WTC11 (cell line): ENCODE results near the gene FABP2. TPM values are rescaled to one million over a fixed set of nuclear protein-coding genes. Genes with fewer than 3 reads are reported as not detected.

Experiments used
- ATAC-seq: fragments of 200-7000 bp; cut with Tn5 transposase; 2 replicates; pipeline ENCODE4 v1.10.0; 2021; ENCODE audit warnings: mild to moderate bottlenecking, moderate library complexity
- CTCF ChIA-PET: fragments of 300-600 bp; sonication (Branson Sonifier 250); formaldehyde crosslinking; loops from one replicate; lab custom pipeline; 2021; ENCODE audit warnings: antibody characterized with exemption; lab: Charles Lee
- POLR2A ChIA-PET: fragments of 350-600 bp; sonication (Branson Sonifier 250); formaldehyde crosslinking; loops from one replicate; lab custom pipeline; 2021; ENCODE audit warnings: antibody characterized with exemption; lab: Charles Lee
- DNase-seq: peaks from one replicate; pipeline ENCODE4 v3.0.0; 2021; ENCODE audit warnings: low spot score
- H3K27ac Mint-ChIP-seq: 2 replicates; pipeline ENCODE4 v1.8.0; 2021; ENCODE audit warnings: mixed read lengths
- H3K27me3 Mint-ChIP-seq: 2 replicates; pipeline ENCODE4 v1.8.0; 2021; ENCODE audit warnings: low read depth, mild to moderate bottlenecking, moderate library complexity, mixed read lengths
- H3K36me3 Mint-ChIP-seq: 2 replicates; pipeline ENCODE4 v1.8.0; 2021; ENCODE audit warnings: mixed read lengths
- H3K4me1 Mint-ChIP-seq: 2 replicates; pipeline ENCODE4 v1.8.0; 2022; ENCODE audit warnings: mixed read lengths
- H3K4me3 Mint-ChIP-seq: 2 replicates; pipeline ENCODE4 v1.8.0; 2021; ENCODE audit warnings: mild to moderate bottlenecking, moderate library complexity, mixed read lengths
- H3K9me3 Mint-ChIP-seq: 2 replicates; pipeline ENCODE4 v1.8.0; 2021; ENCODE audit warnings: mixed read lengths
- ATF1 ChIP-seq: sonication (generic); formaldehyde crosslinking; IDR thresholded peaks from 2 replicates; pipeline ENCODE4 v1.8.1; 2023; ENCODE audit warnings: mild to moderate bottlenecking, moderate library complexity, missing genetic modification reagents
- ETV6 ChIP-seq: sonication (generic); formaldehyde crosslinking; IDR thresholded peaks from 2 replicates; pipeline ENCODE4 v1.8.1; 2022; ENCODE audit warnings: mild to moderate bottlenecking, missing genetic modification reagents
- FOXK1 ChIP-seq: sonication (generic); formaldehyde crosslinking; IDR thresholded peaks from 2 replicates; pipeline ENCODE4 v1.8.0; 2022; ENCODE audit warnings: mild to moderate bottlenecking, moderate library complexity, missing genetic modification reagents
- NFATC4 ChIP-seq: fragments of 250-450 bp; sonication (Bioruptor Pico); IDR thresholded peaks from 2 replicates; pipeline ENCODE4 v1.9.0; 2021; ENCODE audit warnings: mild to moderate bottlenecking
- NR1H2 ChIP-seq: sonication (generic); formaldehyde crosslinking; IDR thresholded peaks from 2 replicates; pipeline ENCODE4 v1.9.0; 2021; ENCODE audit warnings: mild to moderate bottlenecking, moderate library complexity, missing genetic modification reagents
- OVOL2 ChIP-seq: fragments of 250-450 bp; sonication (Bioruptor Pico); IDR thresholded peaks from 2 replicates; pipeline ENCODE4 v1.9.0; 2021; ENCODE audit warnings: mild to moderate bottlenecking, borderline replicate concordance
- RELA ChIP-seq: sonication (generic); formaldehyde crosslinking; IDR thresholded peaks from 2 replicates; pipeline ENCODE4 v1.8.1; 2022; ENCODE audit warnings: missing genetic modification reagents, mild to moderate bottlenecking, borderline replicate concordance
- ZNF138 ChIP-seq: sonication (generic); formaldehyde crosslinking; conservative IDR thresholded peaks from 2 replicates; pipeline ENCODE4 v1.8.1; 2022; ENCODE audit warnings: mild to moderate bottlenecking, moderate library complexity, missing genetic modification reagents
- total RNA-seq: library from RNA; stranded (reverse); gene quantifications from 3 replicates; pipeline ENCODE4 v1.2.3, GENCODE V29; 2021
- TF ChIP-seq, protein P1 (sequence below): sonication (generic); formaldehyde crosslinking; IDR thresholded peaks from 2 replicates; pipeline ENCODE4 v1.8.1; 2023; ENCODE audit warnings: mild to moderate bottlenecking, missing genetic modification reagents
- TF ChIP-seq, protein P2 (sequence below): fragments of 250-450 bp; sonication (Bioruptor Pico); IDR thresholded peaks from 2 replicates; pipeline ENCODE4 v2.1.2; 2022; ENCODE audit warnings: mild to moderate bottlenecking, moderate library complexity
- TF ChIP-seq, protein P3 (sequence below): fragments of 250-450 bp; sonication (Bioruptor Pico); IDR thresholded peaks from 2 replicates; pipeline ENCODE4 v1.8.0; 2021; ENCODE audit warnings: mild to moderate bottlenecking
- TF ChIP-seq, protein P4 (sequence below): sonication (generic); formaldehyde crosslinking; IDR thresholded peaks from 2 replicates; pipeline ENCODE4 v1.8.1; 2023; ENCODE audit warnings: mild to moderate bottlenecking, missing genetic modification reagents, borderline replicate concordance
- TF ChIP-seq, protein P5 (sequence below): sonication (generic); formaldehyde crosslinking; conservative IDR thresholded peaks from 2 replicates; pipeline ENCODE4 v1.8.1; 2023; ENCODE audit warnings: mild to moderate bottlenecking, low read depth, missing genetic modification reagents, moderate library complexity
- TF ChIP-seq, protein P6 (sequence below): sonication (generic); formaldehyde crosslinking; IDR thresholded peaks from 2 replicates; pipeline ENCODE4 v1.8.1; 2022; ENCODE audit warnings: missing genetic modification reagents, borderline replicate concordance
- TF ChIP-seq, protein P7 (sequence below): sonication (generic); formaldehyde crosslinking; IDR thresholded peaks from 2 replicates; pipeline ENCODE4 v1.8.0; 2022; ENCODE audit warnings: mild to moderate bottlenecking, missing genetic modification reagents
- TF ChIP-seq, protein P8 (sequence below): sonication (generic); formaldehyde crosslinking; IDR thresholded peaks from 2 replicates; pipeline ENCODE4 v1.8.1; 2023; ENCODE audit warnings: mild to moderate bottlenecking, missing genetic modification reagents, moderate library complexity

Gene FABP2
- total RNA-seq, 1 experiment from 2014 or later = not detected

DNA sequence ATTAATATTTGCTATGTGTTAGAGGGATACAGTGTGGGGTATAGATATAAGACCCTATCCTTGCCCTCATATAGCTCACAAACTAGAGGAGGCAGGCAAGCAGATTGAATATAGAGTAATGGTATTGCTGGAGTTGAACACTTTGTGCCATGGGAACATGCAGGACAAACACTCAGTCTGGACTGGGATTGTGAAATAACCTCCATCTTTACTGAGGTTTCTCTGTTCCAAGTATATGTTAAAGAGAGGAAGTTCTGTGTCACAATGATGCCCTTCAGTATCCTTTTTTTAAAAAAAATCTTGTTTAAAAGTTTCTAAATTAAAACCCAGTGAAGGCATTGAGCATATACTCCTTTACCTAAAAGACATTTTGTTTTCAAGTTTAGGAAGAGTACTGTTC is 8.7 kb downstream of the FABP2 start (continued):
- TF ChIP-seq, protein P1, sequence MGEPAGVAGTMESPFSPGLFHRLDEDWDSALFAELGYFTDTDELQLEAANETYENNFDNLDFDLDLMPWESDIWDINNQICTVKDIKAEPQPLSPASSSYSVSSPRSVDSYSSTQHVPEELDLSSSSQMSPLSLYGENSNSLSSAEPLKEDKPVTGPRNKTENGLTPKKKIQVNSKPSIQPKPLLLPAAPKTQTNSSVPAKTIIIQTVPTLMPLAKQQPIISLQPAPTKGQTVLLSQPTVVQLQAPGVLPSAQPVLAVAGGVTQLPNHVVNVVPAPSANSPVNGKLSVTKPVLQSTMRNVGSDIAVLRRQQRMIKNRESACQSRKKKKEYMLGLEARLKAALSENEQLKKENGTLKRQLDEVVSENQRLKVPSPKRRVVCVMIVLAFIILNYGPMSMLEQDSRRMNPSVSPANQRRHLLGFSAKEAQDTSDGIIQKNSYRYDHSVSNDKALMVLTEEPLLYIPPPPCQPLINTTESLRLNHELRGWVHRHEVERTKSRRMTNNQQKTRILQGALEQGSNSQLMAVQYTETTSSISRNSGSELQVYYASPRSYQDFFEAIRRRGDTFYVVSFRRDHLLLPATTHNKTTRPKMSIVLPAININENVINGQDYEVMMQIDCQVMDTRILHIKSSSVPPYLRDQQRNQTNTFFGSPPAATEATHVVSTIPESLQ = no peak
- no peak for TF ChIP-seq ETV6 (CRISPR knock-in tag)
- TF ChIP-seq, protein P2, sequence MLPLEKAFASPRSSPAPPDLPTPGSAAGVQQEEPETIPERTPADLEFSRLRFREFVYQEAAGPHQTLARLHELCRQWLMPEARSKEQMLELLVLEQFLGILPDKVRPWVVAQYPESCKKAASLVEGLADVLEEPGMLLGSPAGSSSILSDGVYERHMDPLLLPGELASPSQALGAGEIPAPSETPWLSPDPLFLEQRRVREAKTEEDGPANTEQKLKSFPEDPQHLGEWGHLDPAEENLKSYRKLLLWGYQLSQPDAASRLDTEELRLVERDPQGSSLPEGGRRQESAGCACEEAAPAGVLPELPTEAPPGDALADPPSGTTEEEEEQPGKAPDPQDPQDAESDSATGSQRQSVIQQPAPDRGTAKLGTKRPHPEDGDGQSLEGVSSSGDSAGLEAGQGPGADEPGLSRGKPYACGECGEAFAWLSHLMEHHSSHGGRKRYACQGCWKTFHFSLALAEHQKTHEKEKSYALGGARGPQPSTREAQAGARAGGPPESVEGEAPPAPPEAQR (CRISPR knock-in tag) = no peak
- TF ChIP-seq FOXK1 (CRISPR knock-in tag) = no peak
- TF ChIP-seq, all 79 proteins: peak for 0

DNA sequence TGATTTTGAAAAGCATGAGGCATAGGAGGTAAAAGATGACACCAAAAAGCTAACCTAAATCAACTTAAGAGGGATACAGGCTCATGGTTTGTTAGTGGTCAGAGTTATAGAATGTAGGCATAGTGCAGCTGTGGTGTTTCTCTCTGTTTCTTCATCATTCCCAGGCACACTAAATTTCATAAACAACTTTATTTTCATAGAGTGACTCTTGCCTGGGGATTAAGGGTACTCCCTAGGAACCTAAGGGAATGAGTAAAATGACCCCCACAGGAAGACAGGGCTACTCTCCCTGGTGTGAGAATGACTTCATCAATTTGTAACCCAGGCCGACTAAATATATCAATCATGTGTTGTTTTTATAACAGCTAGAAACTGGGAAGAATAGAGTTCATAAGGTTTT is 11.1 kb downstream of the FABP2 start:
- CTCF ChIA-PET = no interaction called here
- POLR2A ChIA-PET = no interaction called here
- Mint-ChIP-seq H3K27me3 (no peaks in the 10 kb centered on the region; the same call in 1 of the 2 replicates), H3K4me3 (no peak overlapping the region), H3K4me1 (peaks cover 10% of the 10 kb centered on the region), H3K27ac (no peak overlapping the region), H3K9me3 (no peaks in the 10 kb centered on the region), H3K36me3 (no peaks in the 10 kb centered on the region)
- no peak for DNase-seq
- ATAC-seq = no peak
- TF ChIP-seq, protein P3, sequence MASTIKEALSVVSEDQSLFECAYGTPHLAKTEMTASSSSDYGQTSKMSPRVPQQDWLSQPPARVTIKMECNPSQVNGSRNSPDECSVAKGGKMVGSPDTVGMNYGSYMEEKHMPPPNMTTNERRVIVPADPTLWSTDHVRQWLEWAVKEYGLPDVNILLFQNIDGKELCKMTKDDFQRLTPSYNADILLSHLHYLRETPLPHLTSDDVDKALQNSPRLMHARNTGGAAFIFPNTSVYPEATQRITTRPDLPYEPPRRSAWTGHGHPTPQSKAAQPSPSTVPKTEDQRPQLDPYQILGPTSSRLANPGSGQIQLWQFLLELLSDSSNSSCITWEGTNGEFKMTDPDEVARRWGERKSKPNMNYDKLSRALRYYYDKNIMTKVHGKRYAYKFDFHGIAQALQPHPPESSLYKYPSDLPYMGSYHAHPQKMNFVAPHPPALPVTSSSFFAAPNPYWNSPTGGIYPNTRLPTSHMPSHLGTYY (CRISPR knock-in tag) = no peak

DNA sequence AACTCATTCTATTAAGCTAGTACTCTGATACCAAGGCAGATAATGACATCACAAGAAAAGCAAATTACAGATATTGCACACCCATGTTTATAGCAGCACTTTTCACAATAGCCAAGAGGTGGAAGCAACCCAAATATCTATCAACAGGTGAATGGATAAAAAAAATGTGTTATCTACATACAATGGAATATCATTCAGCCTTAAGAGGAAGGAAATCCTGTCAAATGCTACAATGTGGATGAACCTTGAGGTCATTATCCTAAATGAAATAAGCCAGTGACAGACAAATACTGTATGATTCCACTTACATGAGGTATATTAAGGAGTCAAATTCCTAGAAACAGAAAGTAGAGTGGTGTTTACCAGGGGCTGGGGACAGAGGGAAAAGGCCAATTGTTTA is 14.3 kb downstream of the FABP2 start:
- no peaks in the 10 kb centered on the region for H3K36me3 Mint-ChIP-seq
- no peaks in the 10 kb centered on the region for H3K9me3 Mint-ChIP-seq
- ATAC-seq (no peak), DNase-seq (no peak)
- H3K4me1 Mint-ChIP-seq = no peaks in the 10 kb centered on the region
- no peaks in the 10 kb centered on the region; the same call in 1 of the 2 replicates for H3K27me3 Mint-ChIP-seq
- CTCF ChIA-PET = no interaction called here
- TF ChIP-seq RELA = no peak
- TF ChIP-seq, protein P4, sequence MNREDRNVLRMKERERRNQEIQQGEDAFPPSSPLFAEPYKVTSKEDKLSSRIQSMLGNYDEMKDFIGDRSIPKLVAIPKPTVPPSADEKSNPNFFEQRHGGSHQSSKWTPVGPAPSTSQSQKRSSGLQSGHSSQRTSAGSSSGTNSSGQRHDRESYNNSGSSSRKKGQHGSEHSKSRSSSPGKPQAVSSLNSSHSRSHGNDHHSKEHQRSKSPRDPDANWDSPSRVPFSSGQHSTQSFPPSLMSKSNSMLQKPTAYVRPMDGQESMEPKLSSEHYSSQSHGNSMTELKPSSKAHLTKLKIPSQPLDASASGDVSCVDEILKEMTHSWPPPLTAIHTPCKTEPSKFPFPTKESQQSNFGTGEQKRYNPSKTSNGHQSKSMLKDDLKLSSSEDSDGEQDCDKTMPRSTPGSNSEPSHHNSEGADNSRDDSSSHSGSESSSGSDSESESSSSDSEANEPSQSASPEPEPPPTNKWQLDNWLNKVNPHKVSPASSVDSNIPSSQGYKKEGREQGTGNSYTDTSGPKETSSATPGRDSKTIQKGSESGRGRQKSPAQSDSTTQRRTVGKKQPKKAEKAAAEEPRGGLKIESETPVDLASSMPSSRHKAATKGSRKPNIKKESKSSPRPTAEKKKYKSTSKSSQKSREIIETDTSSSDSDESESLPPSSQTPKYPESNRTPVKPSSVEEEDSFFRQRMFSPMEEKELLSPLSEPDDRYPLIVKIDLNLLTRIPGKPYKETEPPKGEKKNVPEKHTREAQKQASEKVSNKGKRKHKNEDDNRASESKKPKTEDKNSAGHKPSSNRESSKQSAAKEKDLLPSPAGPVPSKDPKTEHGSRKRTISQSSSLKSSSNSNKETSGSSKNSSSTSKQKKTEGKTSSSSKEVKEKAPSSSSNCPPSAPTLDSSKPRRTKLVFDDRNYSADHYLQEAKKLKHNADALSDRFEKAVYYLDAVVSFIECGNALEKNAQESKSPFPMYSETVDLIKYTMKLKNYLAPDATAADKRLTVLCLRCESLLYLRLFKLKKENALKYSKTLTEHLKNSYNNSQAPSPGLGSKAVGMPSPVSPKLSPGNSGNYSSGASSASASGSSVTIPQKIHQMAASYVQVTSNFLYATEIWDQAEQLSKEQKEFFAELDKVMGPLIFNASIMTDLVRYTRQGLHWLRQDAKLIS (CRISPR knock-in tag) = no peak
- TF ChIP-seq NR1H2 (CRISPR knock-in tag) = no peak
- no peak overlapping the region for H3K4me3 Mint-ChIP-seq
- no peak overlapping the region for H3K27ac Mint-ChIP-seq
- POLR2A ChIA-PET = no interaction called here

DNA sequence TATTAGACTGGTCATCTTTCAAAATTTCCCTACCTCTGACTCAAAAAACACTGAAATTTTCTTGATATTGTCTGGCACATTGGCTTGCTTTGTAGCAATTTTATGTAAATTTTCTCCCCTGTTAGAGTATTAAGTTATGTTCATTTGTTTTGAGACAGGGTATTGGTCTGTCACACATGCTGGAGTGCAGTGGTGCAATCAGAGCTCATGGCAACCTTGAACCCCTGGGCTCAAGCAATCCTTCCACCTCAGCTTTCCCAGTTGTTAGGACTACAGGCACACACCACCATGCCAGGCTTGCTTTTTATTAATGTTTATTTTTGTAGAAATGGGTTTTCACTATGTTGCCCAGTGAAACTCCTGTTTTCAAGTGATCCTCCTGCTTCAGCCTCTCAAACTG is 17.5 kb downstream of the FABP2 start:
- ChIA-PET POLR2A (no interaction called here), CTCF (no interaction called here)
- no peak for ATAC-seq
- no peak for DNase-seq
- Mint-ChIP-seq H3K27ac (no peak overlapping the region), H3K27me3 (no peaks in the 10 kb centered on the region; the same call in 1 of the 2 replicates), H3K4me1 (peaks cover 11% of the 10 kb centered on the region), H3K4me3 (no peak overlapping the region), H3K9me3 (no peaks in the 10 kb centered on the region), H3K36me3 (no peaks in the 10 kb centered on the region)
- no peak for TF ChIP-seq OVOL2 (CRISPR knock-in tag)
- TF ChIP-seq NFATC4 (CRISPR knock-in tag) = no peak
- no peak for TF ChIP-seq ATF1 (CRISPR knock-in tag)
- TF ChIP-seq, protein P5, sequence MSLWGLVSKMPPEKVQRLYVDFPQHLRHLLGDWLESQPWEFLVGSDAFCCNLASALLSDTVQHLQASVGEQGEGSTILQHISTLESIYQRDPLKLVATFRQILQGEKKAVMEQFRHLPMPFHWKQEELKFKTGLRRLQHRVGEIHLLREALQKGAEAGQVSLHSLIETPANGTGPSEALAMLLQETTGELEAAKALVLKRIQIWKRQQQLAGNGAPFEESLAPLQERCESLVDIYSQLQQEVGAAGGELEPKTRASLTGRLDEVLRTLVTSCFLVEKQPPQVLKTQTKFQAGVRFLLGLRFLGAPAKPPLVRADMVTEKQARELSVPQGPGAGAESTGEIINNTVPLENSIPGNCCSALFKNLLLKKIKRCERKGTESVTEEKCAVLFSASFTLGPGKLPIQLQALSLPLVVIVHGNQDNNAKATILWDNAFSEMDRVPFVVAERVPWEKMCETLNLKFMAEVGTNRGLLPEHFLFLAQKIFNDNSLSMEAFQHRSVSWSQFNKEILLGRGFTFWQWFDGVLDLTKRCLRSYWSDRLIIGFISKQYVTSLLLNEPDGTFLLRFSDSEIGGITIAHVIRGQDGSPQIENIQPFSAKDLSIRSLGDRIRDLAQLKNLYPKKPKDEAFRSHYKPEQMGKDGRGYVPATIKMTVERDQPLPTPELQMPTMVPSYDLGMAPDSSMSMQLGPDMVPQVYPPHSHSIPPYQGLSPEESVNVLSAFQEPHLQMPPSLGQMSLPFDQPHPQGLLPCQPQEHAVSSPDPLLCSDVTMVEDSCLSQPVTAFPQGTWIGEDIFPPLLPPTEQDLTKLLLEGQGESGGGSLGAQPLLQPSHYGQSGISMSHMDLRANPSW (CRISPR knock-in tag) = no peak
- TF ChIP-seq, protein P6, sequence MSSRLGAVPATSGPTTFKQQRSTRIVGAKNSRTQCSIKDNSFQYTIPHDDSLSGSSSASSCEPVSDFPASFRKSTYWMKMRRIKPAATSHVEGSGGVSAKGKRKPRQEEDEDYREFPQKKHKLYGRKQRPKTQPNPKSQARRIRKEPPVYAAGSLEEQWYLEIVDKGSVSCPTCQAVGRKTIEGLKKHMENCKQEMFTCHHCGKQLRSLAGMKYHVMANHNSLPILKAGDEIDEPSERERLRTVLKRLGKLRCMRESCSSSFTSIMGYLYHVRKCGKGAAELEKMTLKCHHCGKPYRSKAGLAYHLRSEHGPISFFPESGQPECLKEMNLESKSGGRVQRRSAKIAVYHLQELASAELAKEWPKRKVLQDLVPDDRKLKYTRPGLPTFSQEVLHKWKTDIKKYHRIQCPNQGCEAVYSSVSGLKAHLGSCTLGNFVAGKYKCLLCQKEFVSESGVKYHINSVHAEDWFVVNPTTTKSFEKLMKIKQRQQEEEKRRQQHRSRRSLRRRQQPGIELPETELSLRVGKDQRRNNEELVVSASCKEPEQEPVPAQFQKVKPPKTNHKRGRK (CRISPR knock-in tag) = no peak
- no peak for TF ChIP-seq ZNF138 (CRISPR knock-in tag)
- TF ChIP-seq, protein P7, sequence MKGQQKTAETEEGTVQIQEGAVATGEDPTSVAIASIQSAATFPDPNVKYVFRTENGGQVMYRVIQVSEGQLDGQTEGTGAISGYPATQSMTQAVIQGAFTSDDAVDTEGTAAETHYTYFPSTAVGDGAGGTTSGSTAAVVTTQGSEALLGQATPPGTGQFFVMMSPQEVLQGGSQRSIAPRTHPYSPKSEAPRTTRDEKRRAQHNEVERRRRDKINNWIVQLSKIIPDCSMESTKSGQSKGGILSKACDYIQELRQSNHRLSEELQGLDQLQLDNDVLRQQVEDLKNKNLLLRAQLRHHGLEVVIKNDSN = no peak
- TF ChIP-seq, protein P8, sequence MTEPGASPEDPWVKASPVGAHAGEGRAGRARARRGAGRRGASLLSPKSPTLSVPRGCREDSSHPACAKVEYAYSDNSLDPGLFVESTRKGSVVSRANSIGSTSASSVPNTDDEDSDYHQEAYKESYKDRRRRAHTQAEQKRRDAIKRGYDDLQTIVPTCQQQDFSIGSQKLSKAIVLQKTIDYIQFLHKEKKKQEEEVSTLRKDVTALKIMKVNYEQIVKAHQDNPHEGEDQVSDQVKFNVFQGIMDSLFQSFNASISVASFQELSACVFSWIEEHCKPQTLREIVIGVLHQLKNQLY (CRISPR knock-in tag) = no peak
